CD14-positive monocyte (primary cell): ENCODE measurements around the gene C5orf15. TPM values are rescaled to one million over a fixed set of nuclear protein-coding genes. Genes with fewer than 3 reads are reported as not detected.

ENCODE experiments used
- DNase-seq, 3 donors: peaks; one replicate each; pipeline ENCODE4 v3.0.0-alpha.2; 2011 to 2022
- H2AFZ ChIP-seq: 2 replicates; pipeline ENCODE4 v1.6.0; 2012; ENCODE audit warnings: mild to moderate bottlenecking, low read depth, low read length, inconsistent platforms; ENCODE audit not compliant: insufficient read depth, poor library complexity, severe bottlenecking
- H3K27ac ChIP-seq, 2 donors: 1 replicate in 1 of 2; 2 replicates in 1 of 2; pipeline ENCODE4 v1.5.1; 2012 to 2013; ENCODE audit warnings: low read length in 2 of 2, control low read depth in 1 of 2, inconsistent platforms in 1 of 2, low read depth in 1 of 2, mild to moderate bottlenecking in 1 of 2
- H3K27me3 ChIP-seq, 2 donors: one replicate each; pipeline versions ENCODE4 v1.6.0 to v1.6.1; 2011 to 2013; ENCODE audit warnings: low read length in 2 of 2; ENCODE audit not compliant: control insufficient read depth in 2 of 2, insufficient read depth in 2 of 2
- H3K36me3 ChIP-seq, 2 donors: replicated peaks in 1 of 2; 1 replicate in 1 of 2; 2 replicates in 1 of 2; pipeline versions ENCODE4 v1.5.1 to v1.6.1; 2012 to 2013; ENCODE audit warnings: low read length in 2 of 2, control low read depth in 1 of 2, inconsistent platforms in 1 of 2, mild to moderate bottlenecking in 1 of 2; ENCODE audit not compliant: insufficient read depth in 2 of 2, control insufficient read depth in 1 of 2
- H3K4me1 ChIP-seq, 2 donors: 1 replicate in 1 of 2; 2 replicates in 1 of 2; pipeline versions ENCODE4 v1.5.1 to v1.6.1; 2012 to 2013; ENCODE audit warnings: low read length in 2 of 2, control low read depth in 1 of 2, inconsistent platforms in 1 of 2, mild to moderate bottlenecking in 1 of 2, moderate library complexity in 1 of 2; ENCODE audit not compliant: insufficient read depth in 2 of 2, control insufficient read depth in 1 of 2
- H3K4me2 ChIP-seq: replicated peaks from 2 replicates; pipeline ENCODE3; 2012; ENCODE audit warnings: low read length, moderate library complexity, mild to moderate bottlenecking; ENCODE audit not compliant: poor library complexity, severe bottlenecking; ENCODE audit errors: extremely low read depth
- H3K4me3 ChIP-seq, 3 experiments: fragments of 200-600 bp in 1 of 3; sonication (generic) in 1 of 3; replicated peaks in 1 of 3; 1 replicate in 2 of 3; 2 replicates in 1 of 3; pipeline ENCODE4 v1.5.1; 2011 to 2013; ENCODE audit warnings: low read length in 3 of 3, mild to moderate bottlenecking in 3 of 3, control low read depth in 2 of 3, low read depth in 2 of 3, inconsistent platforms in 1 of 3, moderate library complexity in 1 of 3
- H3K79me2 ChIP-seq: 2 replicates; pipeline ENCODE4 v1.6.0; 2012; ENCODE audit warnings: mild to moderate bottlenecking, control low read depth, inconsistent platforms, low read length, moderate library complexity; ENCODE audit not compliant: insufficient read depth
- H3K9ac ChIP-seq: 2 replicates; pipeline ENCODE4 v1.6.0; 2017; ENCODE audit warnings: low read length, mild to moderate bottlenecking; ENCODE audit not compliant: insufficient read depth, poor library complexity, severe bottlenecking
- H3K9me3 ChIP-seq, 2 donors: replicated peaks in 1 of 2; 1 replicate in 1 of 2; 2 replicates in 1 of 2; pipeline versions ENCODE4 v1.5.1 to v1.6.1; 2012 to 2013; ENCODE audit warnings: low read length in 2 of 2, control low read depth in 1 of 2; ENCODE audit not compliant: control insufficient read depth in 1 of 2, insufficient read depth in 1 of 2
- H4K20me1 ChIP-seq: 2 replicates; pipeline ENCODE4 v1.6.0; 2012; ENCODE audit warnings: mild to moderate bottlenecking, low read length, control low read depth, moderate library complexity; ENCODE audit not compliant: insufficient read depth
- H3K27ac Mint-ChIP-seq, 7 donors: one replicate each; pipeline ENCODE4 v1.8.0; 2020; ENCODE audit warnings: mild to moderate bottlenecking in 7 of 7, mixed read lengths in 7 of 7, moderate library complexity in 6 of 7, inconsistent platforms in 2 of 7
- H3K27me3 Mint-ChIP-seq, 3 donors: one replicate each; pipeline ENCODE4 v1.8.0; 2021 to 2022; ENCODE audit warnings: low read depth in 3 of 3, mild to moderate bottlenecking in 3 of 3, mixed read lengths in 3 of 3, moderate library complexity in 3 of 3, inconsistent platforms in 1 of 3
- H3K36me3 Mint-ChIP-seq, 2 donors: one replicate each; pipeline ENCODE4 v1.8.0; 2020; ENCODE audit warnings: mixed read lengths in 2 of 2, inconsistent platforms in 1 of 2, mild to moderate bottlenecking in 1 of 2
- H3K4me1 Mint-ChIP-seq: one replicate; pipeline ENCODE4 v1.8.0; 2020; ENCODE audit warnings: mild to moderate bottlenecking, mixed read lengths
- H3K4me3 Mint-ChIP-seq, 2 donors: one replicate each; pipeline ENCODE4 v1.8.0; 2020; ENCODE audit warnings: mild to moderate bottlenecking in 2 of 2, mixed read lengths in 2 of 2, moderate library complexity in 1 of 2
- H3K9me3 Mint-ChIP-seq, 7 donors: one replicate each; pipeline ENCODE4 v1.8.0; 2020 to 2022; ENCODE audit warnings: mixed read lengths in 7 of 7, mild to moderate bottlenecking in 6 of 7, moderate library complexity in 6 of 7, inconsistent platforms in 2 of 7
- CTCF ChIP-seq: fragments of 200-600 bp; IDR thresholded peaks from one replicate; pipeline ENCODE4 v1.8.0; 2022; ENCODE audit warnings: antibody characterized with exemption, mild to moderate bottlenecking
- WGBS: methylation state at CpG from one replicate; pipeline ENCODE4 v1.1.5; 2013; ENCODE audit warnings: missing lambda C conversion rate; ENCODE audit not compliant: insufficient coverage; 5-methylcytosine and 5-hydroxymethylcytosine counted together
- intact Hi-C, 2 donors: fragments of 100-400 bp; cut with micrococcal nuclease; formaldehyde crosslinking; loops; one replicate each; pipeline versions ENCODE4 v1.15.0 to v1.15.1; 2023
- polyA plus RNA-seq, 3 donors: library from polyadenylated mRNA; depleted of rRNA in 1 of 3; unstranded in 2 of 3; stranded (reverse) in 1 of 3; fragments of 300-500 nt in 2 of 3; fragments of >200 nt in 1 of 3; fragmentation: Illumina TruSeq in 2 of 3; gene quantifications; 1 replicate in 2 of 3; 2 replicates in 1 of 3; pipeline ENCODE4 v1.2.3, GENCODE V29; 2012 to 2021

The C5orf15 gene
- polyA plus RNA-seq, 3 donors, result 38.0 to 59.2 (median 46.9) TPM

- Histone ChIP-seq H3K4me1 (no peaks in the 10 kb centered on the region), H3K9ac (no peak overlapping the region), H3K4me3 (no peak overlapping the region), H3K36me3 (no peaks in the 10 kb centered on the region), H3K9me3 (no peaks in the 10 kb centered on the region), H3K4me2 (no peak overlapping the region), H2AFZ (no peak overlapping the region), H3K27me3 (no peaks in the 10 kb centered on the region), H3K79me2 (no peaks in the 10 kb centered on the region), H4K20me1 (no peaks in the 10 kb centered on the region), H3K27ac (no peak overlapping the region)
- Mint-ChIP-seq H3K4me1 (no peaks in the 10 kb centered on the region), H3K27me3 (peaks cover 0 to 6% (median 5%) of the 10 kb centered on the region in 3 donors), H3K27ac (no peak overlapping the region), H3K36me3 (no peaks in the 10 kb centered on the region), H3K9me3 (peaks cover 0 to 2% (median 0%) of the 10 kb centered on the region in 7 donors), H3K4me3 (no peak overlapping the region)
- WGBS, result 86% methylated on average over 6 of the region's 6 CpGs
- TF ChIP-seq CTCF, result no peak
- intact Hi-C loops, result no loop called here
- no peak for DNase-seq
Measured at GRCh38 chr5:133910571-133910970, 57.9 kb downstream of the C5orf15 start.

- intact Hi-C loops, result no loop called here
- no peak for TF ChIP-seq CTCF
- no peak overlapping the region for H3K9ac ChIP-seq
- H3K4me2 ChIP-seq, result no peak overlapping the region
- Mint-ChIP-seq H3K27me3 (peaks cover 0 to 5% (median 4%) of the 10 kb centered on the region in 3 donors), H3K4me1 (no peaks in the 10 kb centered on the region), H3K36me3 (no peaks in the 10 kb centered on the region), H3K9me3 (peaks cover 0 to 2% (median 0%) of the 10 kb centered on the region in 7 donors), H3K4me3 (no peak overlapping the region), H3K27ac (no peak overlapping the region)
- 90% methylated on average over 4 of the region's 4 CpGs for WGBS
- no peak overlapping the region for H2AFZ ChIP-seq
- no peaks in the 10 kb centered on the region for H3K9me3 ChIP-seq
- no peaks in the 10 kb centered on the region for H3K36me3 ChIP-seq
- H3K27me3 ChIP-seq, result no peaks in the 10 kb centered on the region
- H3K79me2 ChIP-seq, result no peaks in the 10 kb centered on the region
- no peaks in the 10 kb centered on the region for H3K4me1 ChIP-seq
- H3K27ac ChIP-seq, result no peak overlapping the region
- DNase-seq, result no peak
- H4K20me1 ChIP-seq, result no peaks in the 10 kb centered on the region
- H3K4me3 ChIP-seq, result no peak overlapping the region
Measured at GRCh38 chr5:133909603-133910002, 58.8 kb downstream of the C5orf15 start.
